ENCODE measurements around the gene RXFP4.

Gene RXFP4

GRCh38 chr1:155899683-155900082 lies 41.8 kb upstream of the RXFP4 start:
- H3K4me3 ChIP-seq (ENCODE audit: low read depth, low read length), result no peak overlapping the region
- TF ChIP-seq CTCF (IDR thresholded peaks at IDR 0.05; ENCODE audit: control insufficient read depth, extremely low read depth, insufficient read depth), result no peak
- no peak for DNase-seq (ENCODE audit: low read depth)

- no peak for DNase-seq (ENCODE audit: low read depth)
- TF ChIP-seq CTCF (IDR thresholded peaks at IDR 0.05; ENCODE audit: control insufficient read depth, extremely low read depth, insufficient read depth), result no peak
Measured at GRCh38 chr1:155900161-155900560, 41.3 kb upstream of the RXFP4 start.

GRCh38 chr1:155904261-155904660 lies 37.2 kb upstream of the RXFP4 start:
- no peak for TF ChIP-seq CTCF (IDR thresholded peaks at IDR 0.05; ENCODE audit: control insufficient read depth, extremely low read depth, insufficient read depth)
- H3K4me3 ChIP-seq (ENCODE audit: low read depth, low read length), result no peak overlapping the region
- no peak for DNase-seq (ENCODE audit: low read depth)

More at GRCh38 chr1:155900161-155900560, 41.3 kb upstream of the RXFP4 start:
- no peak overlapping the region for H3K4me3 ChIP-seq (ENCODE audit: low read depth, low read length)

GRCh38 chr1:155909894-155910293 lies 31.5 kb upstream of the RXFP4 start:
- DNase-seq (ENCODE audit: low read depth), result peak; percentile 82

GRCh38 chr1:155910621-155911121 lies 30.8 kb upstream of the RXFP4 start:
- H3K4me3 ChIP-seq (ENCODE audit: low read depth, low read length), result peak overlapping the region; percentile 80
- DNase-seq (ENCODE audit: low read depth), result no peak
- TF ChIP-seq CTCF (IDR thresholded peaks at IDR 0.05; ENCODE audit: control insufficient read depth, extremely low read depth, insufficient read depth), result no peak

More at GRCh38 chr1:155909894-155910293, 31.5 kb upstream of the RXFP4 start:
- H3K4me3 ChIP-seq (ENCODE audit: low read depth, low read length), result peak overlapping the region; percentile 80
- no peak for TF ChIP-seq CTCF (IDR thresholded peaks at IDR 0.05; ENCODE audit: control insufficient read depth, extremely low read depth, insufficient read depth)

GRCh38 chr1:155911156-155912055 lies 30.0 kb upstream of the RXFP4 start, which contains the start of gene RIT1:
Gene RIT1, minus strand, starts transcription at chr1:155911349. Its CDS starts 588 bp downstream, at chr1:155910761.
- TF ChIP-seq CTCF (IDR thresholded peaks at IDR 0.05; ENCODE audit: control insufficient read depth, extremely low read depth, insufficient read depth), result 0 out of 2 replicates have a peak, but pooled peaks have one; percentile 10
- peak within 1 kb of the TSS; percentile 80 for H3K4me3 ChIP-seq (ENCODE audit: low read depth, low read length)
- peak; percentile 46 for DNase-seq (ENCODE audit: low read depth)

Measured in LNCaP clone FGC (cell line).